HPDE6-E6E7 (cell line): Measurements from ENCODE around the gene HPS4.
"Not testable (repeated sequence)": the region's sequence is repeated elsewhere in the genome, so short reads cannot be mapped to it uniquely, and the experiment has no call there.

Experiments used
- DNase-seq: peaks from one replicate; pipeline ENCODE4 v3.0.0; 2011; ENCODE audit warnings: missing footprints; ENCODE audit errors: extremely low spot score

HPS4 gene

GRCh38 chr22:26483439-26484359, at the start of gene HPS4, which contains the start of gene SRRD:
Gene HPS4 (minus strand): TSS chr22:26483783. CDS start chr22:26481762, 2,021 bp downstream.
Gene SRRD (plus strand): TSS chr22:26483877. CDS start chr22:26483891, 14 bp downstream.
- DNase-seq, result peak; percentile 83

GRCh38 chr22:26529345-26529744, 45.8 kb upstream of the HPS4 start:
- DNase-seq, result no peak

GRCh38 chr22:26528518-26528917, 44.9 kb upstream of the HPS4 start:
- DNase-seq, result not testable (repeated sequence)

- no peak for DNase-seq
Observed at GRCh38 chr22:26527574-26528465, 44.2 kb upstream of the HPS4 start.

- DNase-seq, result no peak
Observed at GRCh38 chr22:26527167-26527566, 43.6 kb upstream of the HPS4 start.

- DNase-seq, result no peak
Observed at GRCh38 chr22:26525946-26526564, 42.5 kb upstream of the HPS4 start.

GRCh38 chr22:26524870-26525269, 41.3 kb upstream of the HPS4 start:
- DNase-seq, result no peak

- DNase-seq, result no peak
Observed at GRCh38 chr22:26522592-26522991, 39.0 kb upstream of the HPS4 start.

- DNase-seq, result no peak
Observed at GRCh38 chr22:26522012-26522411, 38.4 kb upstream of the HPS4 start.

- DNase-seq, result no peak
Observed at GRCh38 chr22:26517429-26517828, 33.8 kb upstream of the HPS4 start.

GRCh38 chr22:26516503-26516902, 32.9 kb upstream of the HPS4 start:
- DNase-seq, result no peak

GRCh38 chr22:26515931-26516330, 32.3 kb upstream of the HPS4 start:
- no peak for DNase-seq

GRCh38 chr22:26514419-26515161, 31.0 kb upstream of the HPS4 start:
- DNase-seq, result no peak

GRCh38 chr22:26513838-26514237, 30.3 kb upstream of the HPS4 start:
- no peak for DNase-seq

GRCh38 chr22:26512149-26512793, 28.7 kb upstream of the HPS4 start, which contains the start of gene TFIP11:
Gene TFIP11 (minus strand): TSS chr22:26512473. CDS start chr22:26510272, 2,201 bp downstream.
- DNase-seq, result peak; percentile 96

- no peak for DNase-seq
Observed at GRCh38 chr22:26508148-26508547, 24.6 kb upstream of the HPS4 start.

- DNase-seq, result no peak
Observed at GRCh38 chr22:26503758-26504157, 20.2 kb upstream of the HPS4 start.

GRCh38 chr22:26502688-26503561, 19.3 kb upstream of the HPS4 start:
- DNase-seq, result no peak

- no peak for DNase-seq
Observed at GRCh38 chr22:26501996-26502395, 18.4 kb upstream of the HPS4 start.
